MG63 (cell line): Measurements from ENCODE around the gene MOCS1. TPM values are rescaled to one million over a fixed set of nuclear protein-coding genes. Genes with fewer than 3 reads are reported as not detected.
"Not testable (repeated sequence)": the region's sequence is repeated elsewhere in the genome, so short reads cannot be mapped to it uniquely, and the experiment has no call there.

Source experiments
- DNase-seq: peaks from one replicate; pipeline ENCODE4 v3.0.0-alpha.2; 2020
- H3K27me3 ChIP-seq: fragments of 250-450 bp; sonication (Bioruptor Pico); 2 replicates; pipeline ENCODE4 v1.5.1; 2020; ENCODE audit warnings: mild to moderate bottlenecking, moderate library complexity
- H3K36me3 ChIP-seq: fragments of 250-450 bp; sonication (Bioruptor Pico); 2 replicates; pipeline ENCODE4 v1.5.1; 2020; ENCODE audit warnings: mild to moderate bottlenecking, moderate library complexity
- H3K4me3 ChIP-seq: fragments of 250-450 bp; sonication (Bioruptor Pico); 2 replicates; pipeline ENCODE4 v1.5.1; 2020; ENCODE audit warnings: mild to moderate bottlenecking, moderate library complexity
- H3K9me3 ChIP-seq: fragments of 250-450 bp; sonication (Bioruptor Pico); 2 replicates; pipeline ENCODE4 v1.5.1; 2020; ENCODE audit warnings: mild to moderate bottlenecking, moderate library complexity
- total RNA-seq: library from RNA; depleted of rRNA; stranded (reverse); fragments of >200 nt; shearing (Covaris generic); gene quantifications from 2 replicates; pipeline ENCODE4 v1.2.3, GENCODE V29; 2014; ENCODE audit warnings: low replicate concordance; rRNA removed

The MOCS1 gene
- 1.4 and 2.6 TPM in 2 replicates for total RNA-seq

- no peaks in the 10 kb centered on the region for H3K27me3 ChIP-seq
- no peaks in the 10 kb centered on the region for H3K36me3 ChIP-seq
- no peaks in the 10 kb centered on the region for H3K9me3 ChIP-seq
- DNase-seq, result peak; percentile 74
- H3K4me3 ChIP-seq, result peak within 1 kb of the TSS; percentile 59
Observed at GRCh38 chr6:39934131-39934757, at the start of gene MOCS1. Gene MOCS1 (minus strand): TSS chr6:39934462. CDS start chr6:39934417, 45 bp downstream.

DNA sequence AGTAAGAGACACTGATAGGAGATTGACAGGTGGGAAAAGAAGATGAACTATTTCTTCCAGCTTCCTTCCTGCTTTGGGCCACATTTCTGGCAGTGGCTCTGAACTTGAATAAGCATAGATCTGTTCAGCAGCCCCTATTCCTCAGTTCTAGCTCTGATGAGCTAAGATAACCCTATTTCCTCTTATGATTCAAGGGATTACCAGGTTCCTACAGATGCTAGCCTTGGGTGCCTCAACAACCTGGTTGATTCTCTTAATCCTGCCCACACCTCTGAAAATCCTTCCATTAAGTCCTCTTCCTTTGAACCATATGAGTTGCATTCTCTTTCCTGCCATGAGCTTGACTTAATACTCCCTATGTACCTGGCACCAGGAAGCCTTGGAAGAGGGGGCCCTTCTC, 49.8 kb upstream of the MOCS1 start:
- no peaks in the 10 kb centered on the region for H3K9me3 ChIP-seq
- no peaks in the 10 kb centered on the region for H3K36me3 ChIP-seq
- no peak for DNase-seq
- H3K27me3 ChIP-seq, result no peaks in the 10 kb centered on the region
- no peak overlapping the region for H3K4me3 ChIP-seq

GRCh38 chr6:39983193-39983592, 48.9 kb upstream of the MOCS1 start:
- Histone ChIP-seq H3K4me3 (no peak overlapping the region), H3K9me3 (no peaks in the 10 kb centered on the region), H3K27me3 (no peaks in the 10 kb centered on the region), H3K36me3 (no peaks in the 10 kb centered on the region)
- DNase-seq, result no peak

DNA sequence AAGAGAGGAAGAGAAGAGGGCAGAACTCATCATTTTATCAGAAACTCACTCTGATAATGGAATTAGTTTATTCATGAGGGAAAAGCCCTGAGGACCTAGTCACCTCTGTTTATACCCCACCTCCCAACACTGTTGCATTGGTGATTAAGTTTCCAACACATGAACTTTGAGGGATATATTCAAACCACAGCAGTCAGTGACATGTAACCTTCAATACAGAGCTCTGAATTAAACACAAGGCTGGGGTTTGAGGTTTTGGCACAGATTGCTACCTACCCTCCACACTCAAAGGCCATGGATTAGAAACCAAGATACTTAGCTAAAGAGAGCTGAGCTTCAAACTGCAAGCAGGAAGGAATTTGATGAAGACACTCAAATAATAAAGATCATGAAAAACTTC, 48.5 kb upstream of the MOCS1 start:
- DNase-seq, result no peak
- H3K36me3 ChIP-seq, result no peaks in the 10 kb centered on the region
- H3K27me3 ChIP-seq, result no peaks in the 10 kb centered on the region
- no peaks in the 10 kb centered on the region for H3K9me3 ChIP-seq
- no peak overlapping the region for H3K4me3 ChIP-seq

GRCh38 chr6:39980839-39981580, 46.7 kb upstream of the MOCS1 start:
- Histone ChIP-seq H3K4me3 (no peak overlapping the region), H3K36me3 (no peaks in the 10 kb centered on the region), H3K27me3 (no peaks in the 10 kb centered on the region), H3K9me3 (no peaks in the 10 kb centered on the region)
- DNase-seq, result no peak

DNA sequence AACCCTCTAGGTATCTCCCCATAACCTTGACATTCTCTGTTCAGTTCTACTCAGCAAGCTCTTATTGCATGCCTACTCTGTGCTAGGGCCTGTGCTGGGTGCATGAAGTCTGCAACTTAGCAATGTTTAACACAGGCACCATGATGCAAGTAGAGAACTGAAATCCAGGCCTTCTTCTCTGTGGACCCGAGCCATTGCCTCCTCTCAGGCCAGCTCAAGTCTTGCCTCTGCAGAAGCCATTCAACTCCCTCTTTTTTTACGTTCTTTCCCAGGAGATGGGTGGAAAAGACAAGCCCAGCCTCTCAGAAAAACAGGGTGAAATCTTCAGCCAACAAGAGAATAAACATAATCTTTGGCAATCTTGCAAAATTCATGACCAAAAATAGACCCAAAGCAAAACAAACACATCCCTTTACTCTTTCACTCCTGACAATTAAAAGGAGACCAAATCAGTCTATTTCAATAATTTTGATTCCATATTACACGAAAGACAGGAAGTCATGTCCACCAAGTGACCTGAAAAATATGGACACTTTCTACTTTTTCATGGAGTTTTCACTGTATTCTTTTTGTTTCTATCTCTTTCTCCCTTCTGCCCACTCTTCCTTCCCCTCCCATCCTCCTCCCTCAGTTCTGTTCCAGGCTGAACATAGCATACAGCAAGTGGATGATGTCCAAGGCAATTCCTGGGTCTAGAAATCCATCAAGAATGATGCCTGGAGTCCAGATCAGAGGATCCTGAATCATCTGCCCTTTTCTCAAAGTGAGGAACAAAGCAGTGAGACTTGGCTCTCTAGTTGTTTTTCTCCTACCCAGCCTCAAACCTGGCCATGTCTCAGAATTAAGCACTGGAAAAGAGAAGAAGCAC, 45.4 kb upstream of the MOCS1 start:
- no peak for DNase-seq
- Histone ChIP-seq H3K36me3 (no peaks in the 10 kb centered on the region), H3K9me3 (no peaks in the 10 kb centered on the region), H3K27me3 (no peaks in the 10 kb centered on the region), H3K4me3 (no peak overlapping the region)

GRCh38 chr6:39978240-39978639, 44.0 kb upstream of the MOCS1 start:
- DNase-seq, result no peak
- Histone ChIP-seq H3K9me3 (no peaks in the 10 kb centered on the region), H3K36me3 (no peaks in the 10 kb centered on the region), H3K27me3 (no peaks in the 10 kb centered on the region), H3K4me3 (no peak overlapping the region)

- Histone ChIP-seq H3K36me3 (no peaks in the 10 kb centered on the region), H3K9me3 (no peaks in the 10 kb centered on the region), H3K4me3 (no peak overlapping the region), H3K27me3 (no peaks in the 10 kb centered on the region)
- no peak for DNase-seq
Observed at GRCh38 chr6:39973661-39974060, 39.4 kb upstream of the MOCS1 start.

DNA sequence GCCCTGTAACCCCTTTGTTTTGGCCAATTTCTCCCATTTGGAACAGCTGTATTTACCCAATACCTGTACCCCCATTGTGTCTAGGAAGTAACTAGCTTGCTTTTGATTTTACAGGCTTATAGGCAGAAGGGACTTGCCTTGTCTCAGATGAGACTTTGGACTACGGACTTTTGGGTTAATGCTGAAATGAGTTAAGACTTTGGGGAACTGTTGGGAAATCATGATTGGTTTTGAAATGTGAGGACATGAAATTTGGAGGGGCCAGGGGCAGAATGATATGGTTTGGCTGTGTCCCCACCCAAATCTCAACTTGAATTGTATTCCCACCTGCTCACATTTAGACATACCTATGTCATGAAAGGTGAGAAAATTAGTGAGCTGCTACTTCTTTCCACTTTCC, 38.5 kb upstream of the MOCS1 start:
- DNase-seq, H3K27me3 ChIP-seq: not testable (repeated sequence)

GRCh38 chr6:39971131-39971530, 36.9 kb upstream of the MOCS1 start:
- H3K9me3 ChIP-seq, H3K36me3 ChIP-seq, DNase-seq, H3K4me3 ChIP-seq, H3K27me3 ChIP-seq: not testable (repeated sequence)

More for the DNA sequence above, 38.5 kb upstream of the MOCS1 start:
- not testable (repeated sequence) for H3K9me3 ChIP-seq, H3K36me3 ChIP-seq, H3K4me3 ChIP-seq

GRCh38 chr6:39965751-39966150, 31.5 kb upstream of the MOCS1 start:
- Histone ChIP-seq H3K4me3 (no peak overlapping the region), H3K36me3 (no peaks in the 10 kb centered on the region), H3K9me3 (no peaks in the 10 kb centered on the region), H3K27me3 (no peaks in the 10 kb centered on the region)
- no peak for DNase-seq

GRCh38 chr6:39964530-39964929, 30.3 kb upstream of the MOCS1 start:
- H3K27me3 ChIP-seq, result no peaks in the 10 kb centered on the region
- H3K4me3 ChIP-seq, result no peak overlapping the region
- DNase-seq, result no peak
- H3K9me3 ChIP-seq, result no peaks in the 10 kb centered on the region
- no peaks in the 10 kb centered on the region for H3K36me3 ChIP-seq

DNA sequence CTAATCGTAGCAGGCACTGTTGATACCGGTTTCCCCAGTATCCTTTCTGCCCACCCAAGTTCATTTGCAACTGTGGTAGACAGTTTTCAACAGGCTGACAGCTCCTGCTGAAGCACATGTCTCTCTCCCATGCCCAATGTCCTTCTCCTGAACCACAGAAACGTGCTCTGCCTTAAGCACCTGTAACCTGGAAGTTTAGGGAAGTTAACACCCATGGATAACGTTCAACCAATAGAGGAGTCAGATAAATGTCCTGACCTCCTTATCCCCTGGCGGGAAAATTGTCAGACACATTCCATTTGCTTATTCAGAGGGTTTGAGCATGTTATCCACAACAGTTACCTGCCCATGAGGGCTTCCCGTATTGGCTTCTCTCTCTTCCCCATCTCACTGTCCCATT, 29.8 kb upstream of the MOCS1 start:
- no peaks in the 10 kb centered on the region for H3K27me3 ChIP-seq
- DNase-seq, result no peak

GRCh38 chr6:39962831-39963230, 28.6 kb upstream of the MOCS1 start:
- no peak overlapping the region for H3K4me3 ChIP-seq
- no peaks in the 10 kb centered on the region for H3K27me3 ChIP-seq
- H3K36me3 ChIP-seq, result no peaks in the 10 kb centered on the region
- DNase-seq, result no peak
- no peaks in the 10 kb centered on the region for H3K9me3 ChIP-seq

More for the DNA sequence above, 29.8 kb upstream of the MOCS1 start:
- no peak overlapping the region for H3K4me3 ChIP-seq
- no peaks in the 10 kb centered on the region for H3K36me3 ChIP-seq
- no peaks in the 10 kb centered on the region for H3K9me3 ChIP-seq

DNA sequence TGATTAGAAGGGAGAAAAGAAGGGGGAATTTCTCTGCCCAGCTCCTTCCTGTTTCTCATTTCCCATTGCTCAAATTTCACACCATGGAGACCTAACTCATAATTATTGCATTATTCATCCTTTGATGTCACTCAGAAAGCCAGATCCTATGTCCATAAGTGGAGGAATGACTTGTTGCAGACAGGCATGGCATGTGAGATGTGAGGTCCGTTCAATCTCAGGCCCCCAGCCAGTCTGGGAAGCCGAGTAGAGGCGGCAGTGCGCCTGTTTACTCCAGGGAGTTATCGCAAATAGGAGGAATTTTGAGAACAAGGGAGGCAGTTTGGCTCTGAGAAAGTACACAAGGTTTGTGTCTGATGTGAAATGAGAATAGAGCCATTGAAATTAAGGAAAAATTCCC, 26.9 kb upstream of the MOCS1 start:
- Histone ChIP-seq H3K4me3 (no peak overlapping the region), H3K9me3 (no peaks in the 10 kb centered on the region), H3K27me3 (no peaks in the 10 kb centered on the region), H3K36me3 (no peaks in the 10 kb centered on the region)
- DNase-seq, result peak; percentile 3

- Histone ChIP-seq H3K4me3 (no peak overlapping the region), H3K9me3 (no peaks in the 10 kb centered on the region), H3K36me3 (no peaks in the 10 kb centered on the region), H3K27me3 (no peaks in the 10 kb centered on the region)
- no peak for DNase-seq
Observed at GRCh38 chr6:39958947-39959346, 24.7 kb upstream of the MOCS1 start.

DNA sequence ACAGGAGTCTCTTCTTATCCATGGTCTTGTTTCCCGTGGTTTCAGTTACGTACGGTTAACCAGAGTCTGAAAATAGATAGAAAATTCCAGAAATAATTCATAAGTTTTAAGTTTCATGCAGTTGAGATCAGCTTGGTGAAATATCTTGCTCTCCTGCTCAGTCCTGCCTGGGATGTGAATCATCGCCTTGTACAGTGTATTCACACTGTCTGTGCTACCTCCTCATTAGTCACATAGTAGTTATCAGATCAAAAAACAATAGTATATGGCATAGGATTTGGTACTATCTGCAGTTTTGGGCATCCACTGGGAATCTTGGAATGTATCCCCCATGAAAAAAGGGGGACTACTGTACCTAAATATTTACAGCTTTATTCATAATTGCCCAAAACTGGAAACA, 22.7 kb upstream of the MOCS1 start:
- DNase-seq, result no peak

More for the DNA sequence above, 22.7 kb upstream of the MOCS1 start:
- Histone ChIP-seq H3K36me3 (no peaks in the 10 kb centered on the region), H3K9me3 (no peaks in the 10 kb centered on the region), H3K4me3 (no peak overlapping the region), H3K27me3 (no peaks in the 10 kb centered on the region)
